Panc1 (cell line): Measurements from ENCODE around the gene TACC2. TPM values are rescaled to one million over a fixed set of nuclear protein-coding genes. Genes with fewer than 3 reads are reported as not detected.

Experiments
- ATAC-seq: fragments of 200-7000 bp; cut with Tn5 transposase; 2 replicates; pipeline ENCODE4 v1.9.1; 2020; ENCODE audit warnings: mild to moderate bottlenecking, moderate library complexity
- BruUV-seq: library from RNA; stranded (reverse); fragments of 400-500 nt; replicated peaks from 2 replicates; lab custom pipeline; 2021; lab: Mats Ljungman, UMichigan
- CTCF ChIA-PET: fragments of 300-600 bp; sonication (Branson Sonifier 250); formaldehyde crosslinking; loops from one replicate; lab custom pipeline; 2022; ENCODE audit warnings: antibody characterized with exemption; lab: Charles Lee
- POLR2A ChIA-PET: fragments of 300-600 bp; sonication (Branson Sonifier 250); formaldehyde crosslinking; loops from one replicate; lab custom pipeline; 2022; ENCODE audit warnings: antibody characterized with exemption; lab: Charles Lee
- DNase-seq: peaks from one replicate; pipeline ENCODE4 v3.0.0-alpha.2; 2010; ENCODE audit warnings: low read depth, low spot score
- H3K27ac ChIP-seq: 2 replicates; pipeline ENCODE4 v1.5.1; 2011; ENCODE audit warnings: mild to moderate bottlenecking, low read length, inconsistent platforms
- H3K27me3 ChIP-seq: fragments of 200-500 bp; sonication (Bioruptor generic); 2 replicates; pipeline ENCODE4 v1.6.0; 2014; ENCODE audit warnings: low read length, inconsistent platforms; ENCODE audit not compliant: control insufficient read depth, insufficient read depth
- H3K36me3 ChIP-seq: fragments of 200-500 bp; sonication (Bioruptor generic); 2 replicates; pipeline ENCODE4 v1.5.1; 2014; ENCODE audit warnings: inconsistent platforms, mild to moderate bottlenecking, low read length, moderate library complexity; ENCODE audit not compliant: control insufficient read depth, insufficient read depth
- H3K4me1 ChIP-seq: 2 replicates; pipeline ENCODE4 v1.5.1; 2011; ENCODE audit warnings: inconsistent platforms, mild to moderate bottlenecking, low read length, moderate library complexity; ENCODE audit not compliant: control insufficient read depth, insufficient read depth
- H3K4me3 ChIP-seq, 2 experiments: 2 replicates each; pipeline ENCODE4 v1.5.1; 2011 to 2012; ENCODE audit warnings: low read depth in 2 of 2, low read length in 2 of 2, mild to moderate bottlenecking in 2 of 2, inconsistent platforms in 1 of 2, moderate library complexity in 1 of 2
- H3K9me3 ChIP-seq: fragments of 200-500 bp; sonication (Bioruptor generic); 2 replicates; pipeline ENCODE4 v1.5.1; 2014; ENCODE audit warnings: low read depth, mild to moderate bottlenecking, inconsistent platforms, low read length, moderate library complexity; ENCODE audit not compliant: control insufficient read depth, insufficient read depth
- CTCF ChIP-seq: fragments of 450-650 bp; IDR thresholded peaks from 2 replicates; pipeline ENCODE4 v1.5.1; 2017; ENCODE audit warnings: mild to moderate bottlenecking
- POLR2AphosphoS5 ChIP-seq: IDR thresholded peaks from 2 replicates; pipeline ENCODE4 v1.6.1; 2012; ENCODE audit warnings: mild to moderate bottlenecking, low read depth, low read length, moderate library complexity
- REST ChIP-seq, 2 experiments: IDR thresholded peaks; 2 replicates each; pipeline ENCODE4 v1.6.1; 2011 to 2012; ENCODE audit warnings: low read depth in 2 of 2, control low read depth in 1 of 2, low read length in 1 of 2, mild to moderate bottlenecking in 1 of 2, moderate library complexity in 1 of 2; ENCODE audit not compliant: insufficient read depth in 1 of 2
- SIN3A ChIP-seq: IDR thresholded peaks from 2 replicates; pipeline ENCODE4 v1.6.1; 2012; ENCODE audit warnings: low read depth, mild to moderate bottlenecking, low read length, moderate library complexity, borderline replicate concordance; ENCODE audit not compliant: insufficient read depth
- TCF7L2 ChIP-seq: IDR thresholded peaks from 2 replicates; pipeline ENCODE4 v1.6.1; 2011; ENCODE audit warnings: mild to moderate bottlenecking, low read depth, low read length, inconsistent platforms
- in situ Hi-C: cut with HindIII; loops from 2 replicates; pipeline ENCODE4 v1.10.0; 2016; ENCODE audit warnings: low sequenced_read_pairs, low pct_unique_long_range_greater_than_20kb
- intact Hi-C: fragments of 100-400 bp; cut with micrococcal nuclease; formaldehyde crosslinking; loops from one replicate; pipeline ENCODE4 v1.10.0; 2022; ENCODE audit not compliant: unreplicated experiment
- total RNA-seq: library from RNA; stranded (reverse); gene quantifications from one replicate; pipeline ENCODE4 v1.2.1, GENCODE V29; 2021; ENCODE audit not compliant: unreplicated experiment

The TACC2 gene
- total RNA-seq, 1 experiment from 2014 or later: 133 TPM

- H3K36me3 ChIP-seq: no peaks in the 10 kb centered on the region
- ChIA-PET POLR2A (no interaction called here), CTCF (no interaction called here)
- in situ Hi-C loops: no loop called here
- H3K4me3 ChIP-seq: no peak overlapping the region
- peak overlapping the region; percentile 74 for H3K27ac ChIP-seq
- peaks cover 23% of the 10 kb centered on the region for H3K4me1 ChIP-seq
- intact Hi-C loops: loop anchor here (2.0 kb wide), 1 partner anchor 73 kb away; the partner anchor contains the start of gene PLEKHA1
- no peak for DNase-seq
- TF ChIP-seq POLR2AphosphoS5 (no peak), TCF7L2 (no peak), REST (IDR thresholded peaks at IDR 0.05; ENCODE audit: insufficient read depth in 1 of 2, low read depth in 2 of 2, low read length in 1 of 2) (no peak), CTCF (no peak), SIN3A (no peak)
- no peaks in the 10 kb centered on the region for H3K27me3 ChIP-seq
- BruUV-seq: no TSS peak
- H3K9me3 ChIP-seq: no peaks in the 10 kb centered on the region; the same call in 1 of the 2 replicates
- no peak for ATAC-seq
Observed at GRCh38 chr10:122301811-122302115, 312.8 kb downstream of the TACC2 start.

GRCh38 chr10:122302315-122302714 lies 313.4 kb downstream of the TACC2 start:
- Histone ChIP-seq H3K27me3 (no peaks in the 10 kb centered on the region), H3K36me3 (no peaks in the 10 kb centered on the region), H3K27ac (peak overlapping the region; percentile 74; the same call in 1 of the 2 replicates), H3K4me3 (no peak overlapping the region), H3K4me1 (peaks cover 28% of the 10 kb centered on the region), H3K9me3 (no peaks in the 10 kb centered on the region; the same call in 1 of the 2 replicates)
- intact Hi-C loops (loop anchor here (2.0 kb wide), 1 partner anchor 72 kb away; the partner anchor contains the start of gene PLEKHA1), in situ Hi-C loops (no loop called here)
- CTCF ChIA-PET: no interaction called here
- ATAC-seq: no peak
- no TSS peak for BruUV-seq
- POLR2A ChIA-PET: no interaction called here
- no peak for DNase-seq
- TF ChIP-seq POLR2AphosphoS5 (no peak), REST (IDR thresholded peaks at IDR 0.05; ENCODE audit: insufficient read depth in 1 of 2, low read depth in 2 of 2, low read length in 1 of 2) (no peak), TCF7L2 (no peak), CTCF (no peak), SIN3A (no peak)
